Esophagus squamous epithelium (tissue), 5 donors: ENCODE measurements around the gene TP53I13. TPM values are rescaled to one million over a fixed set of nuclear protein-coding genes. Genes with fewer than 3 reads are reported as not detected.

Source experiments
- DNase-seq: peaks from one replicate; lab custom pipeline; 2025; lab: John Stamatoyannopoulos, UW
- H3K27ac ChIP-seq, 4 donors: fragments of 200-600 bp; sonication (generic); one replicate each; pipeline ENCODE4 v1.5.1; 2016 to 2019; ENCODE audit warnings: mild to moderate bottlenecking in 1 of 4
- H3K27me3 ChIP-seq, 4 donors: fragments of 200-600 bp; sonication (generic); 1 replicate in 3 of 4; 2 replicates in 1 of 4; pipeline versions ENCODE4 v1.5.1 to v1.6.0; 2017 to 2021; ENCODE audit warnings: antibody characterized with exemption in 1 of 4
- H3K36me3 ChIP-seq, 3 donors: fragments of 200-600 bp; sonication (generic); one replicate each; pipeline ENCODE4 v1.5.1; 2016 to 2019
- H3K4me1 ChIP-seq, 3 donors: fragments of 200-600 bp; sonication (generic); one replicate each; pipeline ENCODE4 v1.5.1; 2017 to 2019
- H3K4me3 ChIP-seq, 4 donors: fragments of 200-600 bp; sonication (generic); 1 replicate in 3 of 4; 2 replicates in 1 of 4; pipeline ENCODE4 v1.5.1; 2016 to 2019; ENCODE audit warnings: mild to moderate bottlenecking in 2 of 4, moderate library complexity in 1 of 4
- H3K9me3 ChIP-seq, 3 donors: fragments of 200-600 bp; sonication (generic); one replicate each; pipeline ENCODE4 v1.5.1; 2016 to 2019
- CTCF ChIP-seq, 6 experiments: fragments of 450-650 bp in 4 of 6; fragments of 200-600 bp in 2 of 6; sonication (generic) in 2 of 6; IDR thresholded peaks; one replicate each; pipeline ENCODE4 v1.5.1; 2016 to 2019; ENCODE audit warnings: antibody characterized with exemption in 6 of 6, mild to moderate bottlenecking in 4 of 6, moderate library complexity in 4 of 6
- POLR2A ChIP-seq, 4 donors: fragments of 450-650 bp; IDR thresholded peaks; one replicate each; pipeline ENCODE4 v1.6.1; 2017; ENCODE audit warnings: antibody characterized with exemption in 4 of 4, mild to moderate bottlenecking in 4 of 4, moderate library complexity in 3 of 4
- WGBS, 2 donors: methylation state at CpG; one replicate each; pipeline ENCODE4 v1.1.5; 2018; 5-methylcytosine and 5-hydroxymethylcytosine counted together
- intact Hi-C: fragments of 100-400 bp; cut with DNase I; formaldehyde crosslinking; loops from one replicate; pipeline ENCODE4 v1.15.0; 2022
- total RNA-seq, 4 donors: library from RNA; depleted of rRNA; stranded (reverse); fragments of >200 nt; gene quantifications; one replicate each; pipeline ENCODE4 v1.1.0, GENCODE V29; 2016
- donor health status: DM: yes; HTN: yes; CAD: no.

TP53I13 gene
- total RNA-seq, 4 donors from 2014 or later = 11.8 to 34.9 (median 21.8) TPM

DNA sequence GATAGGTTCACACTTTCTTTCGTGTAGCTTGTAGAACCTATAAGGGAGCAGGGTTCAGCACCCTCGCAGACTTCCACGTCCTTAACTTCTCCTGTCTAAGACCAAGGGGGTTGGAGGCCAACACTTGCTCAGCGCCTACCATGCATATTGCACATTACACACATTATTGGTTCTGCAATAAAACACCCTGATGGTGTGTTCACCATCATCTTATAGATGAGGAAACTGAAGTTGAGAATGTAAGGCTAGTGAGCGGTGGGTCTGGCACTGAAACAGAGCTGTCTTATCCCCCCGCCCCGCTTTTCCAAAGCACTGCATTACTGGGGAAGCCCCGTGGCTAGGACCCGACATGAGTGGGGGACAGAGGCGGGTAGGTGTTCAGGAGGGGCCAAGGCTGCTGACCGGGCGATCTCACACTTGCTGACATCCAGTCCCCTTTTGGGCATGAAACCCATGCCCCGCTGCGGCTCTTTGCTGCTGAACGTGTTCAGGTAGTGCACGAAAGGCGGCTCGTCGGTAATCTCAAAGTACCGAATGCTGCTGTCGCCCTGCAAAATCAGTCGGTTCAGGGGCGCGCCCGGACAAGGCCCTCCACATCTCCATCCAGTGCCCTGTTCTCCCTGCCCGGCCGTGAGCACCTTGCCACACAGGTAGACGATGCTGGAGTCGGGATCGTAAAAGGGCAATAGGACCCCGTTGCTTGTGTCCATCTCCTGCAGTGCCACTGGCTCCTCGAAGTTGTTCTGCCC lies 48.0 kb downstream of the TP53I13 start:
- no peaks in the 10 kb centered on the region for H3K36me3 ChIP-seq
- H3K27me3 ChIP-seq = peaks cover 0 to 35% (median 0%) of the 10 kb centered on the region in 4 donors
- DNase-seq = no peak
- H3K4me3 ChIP-seq = peak overlapping the region; percentile 12 to 65 (median 42)
- peak overlapping the region in 3 of 4 donors; percentile 48 to 81 (median 71) for H3K27ac ChIP-seq
- 23 to 44% methylated on average over 8 to 28 of the region's 32 CpGs for WGBS, 2 donors
- TF ChIP-seq POLR2A (IDR thresholded peaks at IDR 0.05) (no peak), CTCF (IDR thresholded peaks at IDR 0.05) (no peak)
- intact Hi-C loops = loop anchor here (10.0 kb wide), 1 partner anchor 158 kb away; no protein-coding TSS in a partner anchor
- no peaks in the 10 kb centered on the region for H3K9me3 ChIP-seq
- H3K4me1 ChIP-seq = peaks cover 46 to 87% (median 57%) of the 10 kb centered on the region in 3 donors

- peak overlapping the region; percentile 63 to 75 (median 70) for H3K27ac ChIP-seq
- peaks cover 0 to 37% (median 0%) of the 10 kb centered on the region in 4 donors for H3K27me3 ChIP-seq
- peak; percentile 58 to 85 (median 74) for TF ChIP-seq CTCF (IDR thresholded peaks at IDR 0.05)
- TF ChIP-seq POLR2A (IDR thresholded peaks at IDR 0.05) = peak in 1 of 4 donors; percentile 39
- peaks cover 48 to 93% (median 57%) of the 10 kb centered on the region in 3 donors for H3K4me1 ChIP-seq
- peak overlapping the region; percentile 33 to 65 (median 42) for H3K4me3 ChIP-seq
- no peaks in the 10 kb centered on the region for H3K36me3 ChIP-seq
- peak; percentile 44 for DNase-seq
- WGBS, 2 donors = 0% methylated on average over 2 of the region's 16 CpGs; no CpG with 5 or more reads in 1 of the 2 donors
- intact Hi-C loops = loop anchor here (10.0 kb wide), 1 partner anchor 158 kb away; no protein-coding TSS in a partner anchor
- H3K9me3 ChIP-seq = no peaks in the 10 kb centered on the region
Measured at GRCh38 chr17:29617125-29617480, 48.6 kb downstream of the TP53I13 start.

GRCh38 chr17:29617481-29618271 lies 49.2 kb downstream of the TP53I13 start:
- H3K27ac ChIP-seq = peak overlapping the region; percentile 63 to 75 (median 70)
- peak overlapping the region; percentile 33 to 65 (median 42) for H3K4me3 ChIP-seq
- H3K4me1 ChIP-seq = peaks cover 53 to 99% (median 59%) of the 10 kb centered on the region in 3 donors
- TF ChIP-seq POLR2A (IDR thresholded peaks at IDR 0.05) (peak in 1 of 4 donors; percentile 18), CTCF (IDR thresholded peaks at IDR 0.05) (peak; percentile 65 to 90 (median 76))
- H3K27me3 ChIP-seq = peaks cover 0 to 39% (median 0%) of the 10 kb centered on the region in 4 donors
- 0% methylated on average over 1 to 5 of the region's 68 CpGs for WGBS, 2 donors
- no peak for DNase-seq
- H3K9me3 ChIP-seq = no peaks in the 10 kb centered on the region
- no peaks in the 10 kb centered on the region for H3K36me3 ChIP-seq
- intact Hi-C loops = loop anchor here (10.0 kb wide), 1 partner anchor 157 kb away; no protein-coding TSS in a partner anchor

GRCh38 chr17:29618272-29619065 lies 50.0 kb downstream of the TP53I13 start:
- 61 to 89% methylated on average over 7 of the region's 22 CpGs for WGBS, 2 donors
- Histone ChIP-seq H3K4me3 (peak overlapping the region; percentile 33 to 65 (median 42)), H3K27me3 (peaks cover 0 to 43% (median 0%) of the 10 kb centered on the region in 4 donors)

More at GRCh38 chr17:29618272-29619065, 50.0 kb downstream of the TP53I13 start:
- peaks cover 56 to 99% (median 57%) of the 10 kb centered on the region in 3 donors for H3K4me1 ChIP-seq
- H3K36me3 ChIP-seq = no peaks in the 10 kb centered on the region
- TF ChIP-seq CTCF (IDR thresholded peaks at IDR 0.05) (no peak), POLR2A (IDR thresholded peaks at IDR 0.05) (no peak)
- H3K27ac ChIP-seq = peak overlapping the region; percentile 63 to 75 (median 70)
- intact Hi-C loops = loop anchor here (10.0 kb wide), 1 partner anchor 156 kb away; no protein-coding TSS in a partner anchor
- no peak for DNase-seq
- no peaks in the 10 kb centered on the region for H3K9me3 ChIP-seq
